ENCODE data around the gene ST8SIA1. TPM values are rescaled to one million over a fixed set of nuclear protein-coding genes. Genes with fewer than 3 reads are reported as not detected.

Gene ST8SIA1
- total RNA-seq, 2 experiments from 2014 or later: 5.6 to 5.7 TPM

DNA sequence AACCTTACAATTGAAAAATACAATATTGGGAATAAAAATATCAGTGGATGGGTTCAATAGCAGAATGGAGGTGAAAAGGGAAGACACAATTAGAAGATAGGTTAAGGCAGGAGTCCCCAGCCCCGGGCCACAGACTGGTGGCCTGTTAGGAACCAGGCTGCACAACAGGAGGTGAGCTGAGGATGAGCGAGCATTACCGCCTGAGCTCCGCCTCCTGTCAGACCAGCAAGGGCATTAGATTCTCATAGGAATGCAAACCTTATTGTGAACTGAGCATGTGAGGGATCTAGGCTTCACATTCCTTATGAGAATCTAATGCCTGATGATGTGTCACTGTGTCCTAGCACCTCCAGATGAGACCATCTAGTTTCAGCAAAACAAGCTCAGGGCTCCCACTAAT is 27.3 kb upstream of the ST8SIA1 start:
- H3K27me3 Mint-ChIP-seq: no peaks in the 10 kb centered on the region
- intact Hi-C loops (cut with DNase I, micrococcal nuclease): no loop called here
- no peak overlapping the region for H3K27ac ChIP-seq (ENCODE audit: low read depth in 1 of 2, low read length in 2 of 2)
- H3K27me3 ChIP-seq (ENCODE audit: control insufficient read depth in 1 of 2, insufficient read depth in 2 of 2, low read length in 2 of 2): no peaks in the 10 kb centered on the region
- TF ChIP-seq, protein P1, sequence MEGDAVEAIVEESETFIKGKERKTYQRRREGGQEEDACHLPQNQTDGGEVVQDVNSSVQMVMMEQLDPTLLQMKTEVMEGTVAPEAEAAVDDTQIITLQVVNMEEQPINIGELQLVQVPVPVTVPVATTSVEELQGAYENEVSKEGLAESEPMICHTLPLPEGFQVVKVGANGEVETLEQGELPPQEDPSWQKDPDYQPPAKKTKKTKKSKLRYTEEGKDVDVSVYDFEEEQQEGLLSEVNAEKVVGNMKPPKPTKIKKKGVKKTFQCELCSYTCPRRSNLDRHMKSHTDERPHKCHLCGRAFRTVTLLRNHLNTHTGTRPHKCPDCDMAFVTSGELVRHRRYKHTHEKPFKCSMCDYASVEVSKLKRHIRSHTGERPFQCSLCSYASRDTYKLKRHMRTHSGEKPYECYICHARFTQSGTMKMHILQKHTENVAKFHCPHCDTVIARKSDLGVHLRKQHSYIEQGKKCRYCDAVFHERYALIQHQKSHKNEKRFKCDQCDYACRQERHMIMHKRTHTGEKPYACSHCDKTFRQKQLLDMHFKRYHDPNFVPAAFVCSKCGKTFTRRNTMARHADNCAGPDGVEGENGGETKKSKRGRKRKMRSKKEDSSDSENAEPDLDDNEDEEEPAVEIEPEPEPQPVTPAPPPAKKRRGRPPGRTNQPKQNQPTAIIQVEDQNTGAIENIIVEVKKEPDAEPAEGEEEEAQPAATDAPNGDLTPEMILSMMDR (IDR thresholded peaks at IDR 0.05): no peak
- no peaks in the 10 kb centered on the region for H3K36me3 ChIP-seq (ENCODE audit: insufficient read depth, low read length)
- no peak overlapping the region for H3K4me3 ChIP-seq (ENCODE audit: low read length)
- H3K4me1 Mint-ChIP-seq (ENCODE audit: low read depth): no peaks in the 10 kb centered on the region
- H3K9me3 ChIP-seq (ENCODE audit: control insufficient read depth in 1 of 2, insufficient read depth in 1 of 2, low read length in 2 of 2): no peaks in the 10 kb centered on the region
- no peak for ATAC-seq (ENCODE audit: poor library complexity)
- no peaks in the 10 kb centered on the region for H3K4me1 ChIP-seq (ENCODE audit: insufficient read depth, low read length)
- no peaks in the 10 kb centered on the region for H3K9me3 Mint-ChIP-seq
- ChIA-PET POLR2A (no interaction called here), CTCF (no interaction called here)
- no peak for DNase-seq
- H3K4me3 Mint-ChIP-seq: no peak overlapping the region
- H3K36me3 Mint-ChIP-seq (ENCODE audit: low read depth): no peaks in the 10 kb centered on the region
- no peak overlapping the region for H3K27ac Mint-ChIP-seq

DNA sequence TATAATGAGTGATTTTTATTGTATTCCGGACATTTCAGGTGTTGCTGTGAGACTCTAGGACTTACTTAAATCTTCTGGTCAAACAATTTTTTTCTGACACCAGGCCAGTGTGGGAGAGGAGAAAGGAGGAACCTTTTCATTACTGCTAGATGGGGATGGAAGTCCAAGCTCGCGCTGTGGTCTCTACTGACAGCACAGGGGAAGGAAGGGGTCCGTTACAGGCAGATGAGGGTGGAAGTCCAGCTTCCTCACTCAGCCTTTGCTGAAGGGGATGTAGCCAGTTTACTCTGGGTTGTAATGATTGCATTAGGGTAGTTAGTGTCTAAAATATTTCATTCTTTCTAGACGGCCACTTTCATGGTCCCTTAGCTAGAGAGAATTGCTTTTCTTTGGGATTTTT is 26.3 kb upstream of the ST8SIA1 start:
- H3K27me3 ChIP-seq (ENCODE audit: control insufficient read depth in 1 of 2, insufficient read depth in 2 of 2, low read length in 2 of 2): no peaks in the 10 kb centered on the region

DNA sequence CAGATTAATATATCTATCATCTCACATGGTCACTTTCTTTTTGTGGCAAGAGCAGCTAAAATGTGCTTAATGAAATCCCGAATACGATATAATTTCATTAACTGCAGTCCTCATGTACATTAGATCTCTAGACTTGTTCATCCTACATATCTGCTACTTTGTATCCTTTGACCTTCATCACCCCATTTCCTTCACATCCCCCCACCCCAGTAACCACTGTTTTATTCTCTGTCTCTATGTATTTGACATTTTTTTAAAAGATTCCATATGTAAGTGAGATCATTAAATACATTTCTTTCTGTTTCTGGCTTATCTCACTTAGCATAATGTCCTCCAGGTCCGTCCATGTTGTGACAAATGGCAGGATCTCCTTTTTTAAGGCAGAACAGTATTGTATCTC is 23.0 kb upstream of the ST8SIA1 start:
- H3K4me3 ChIP-seq (ENCODE audit: low read length): no peak overlapping the region
- no peaks in the 10 kb centered on the region for H3K36me3 ChIP-seq (ENCODE audit: insufficient read depth, low read length)
- no peaks in the 10 kb centered on the region for H3K27me3 ChIP-seq (ENCODE audit: control insufficient read depth in 1 of 2, insufficient read depth in 2 of 2, low read length in 2 of 2)
- CTCF ChIA-PET: no interaction called here
- no peaks in the 10 kb centered on the region for H3K36me3 Mint-ChIP-seq (ENCODE audit: low read depth)
- ATAC-seq (ENCODE audit: poor library complexity) (no peak), DNase-seq (no peak)
- POLR2A ChIA-PET: no interaction called here
- H3K9me3 ChIP-seq (ENCODE audit: control insufficient read depth in 1 of 2, insufficient read depth in 1 of 2, low read length in 2 of 2): no peaks in the 10 kb centered on the region
- no peaks in the 10 kb centered on the region for H3K27me3 Mint-ChIP-seq
- H3K9me3 Mint-ChIP-seq: no peaks in the 10 kb centered on the region
- no peaks in the 10 kb centered on the region for H3K4me1 ChIP-seq (ENCODE audit: insufficient read depth, low read length)
- H3K4me3 Mint-ChIP-seq: no peak overlapping the region
- TF ChIP-seq, protein P1 (IDR thresholded peaks at IDR 0.05): no peak
- no peak overlapping the region for H3K27ac Mint-ChIP-seq
- intact Hi-C loops (cut with DNase I, micrococcal nuclease): no loop called here
- H3K4me1 Mint-ChIP-seq (ENCODE audit: low read depth): no peaks in the 10 kb centered on the region
- no peak overlapping the region for H3K27ac ChIP-seq (ENCODE audit: low read depth in 1 of 2, low read length in 2 of 2)

More for the DNA sequence above, 26.3 kb upstream of the ST8SIA1 start:
- no peaks in the 10 kb centered on the region for H3K27me3 Mint-ChIP-seq
- no peak overlapping the region for H3K27ac ChIP-seq (ENCODE audit: low read depth in 1 of 2, low read length in 2 of 2)
- H3K9me3 ChIP-seq (ENCODE audit: control insufficient read depth in 1 of 2, insufficient read depth in 1 of 2, low read length in 2 of 2): no peaks in the 10 kb centered on the region
- CTCF ChIA-PET: no interaction called here
- ATAC-seq (ENCODE audit: poor library complexity) (no peak), DNase-seq (no peak)
- H3K36me3 ChIP-seq (ENCODE audit: insufficient read depth, low read length): no peaks in the 10 kb centered on the region
- H3K36me3 Mint-ChIP-seq (ENCODE audit: low read depth): no peaks in the 10 kb centered on the region
- POLR2A ChIA-PET: no interaction called here
- H3K9me3 Mint-ChIP-seq: no peaks in the 10 kb centered on the region
- no peak overlapping the region for H3K4me3 Mint-ChIP-seq
- intact Hi-C loops (cut with DNase I, micrococcal nuclease): no loop called here
- TF ChIP-seq, protein P1 (IDR thresholded peaks at IDR 0.05): no peak
- H3K4me3 ChIP-seq (ENCODE audit: low read length): no peak overlapping the region
- no peaks in the 10 kb centered on the region for H3K4me1 ChIP-seq (ENCODE audit: insufficient read depth, low read length)
- no peaks in the 10 kb centered on the region for H3K4me1 Mint-ChIP-seq (ENCODE audit: low read depth)
- no peak overlapping the region for H3K27ac Mint-ChIP-seq
